WTC11 (cell line): ENCODE measurements around the gene FBXO24. TPM values are rescaled to one million over a fixed set of nuclear protein-coding genes. Genes with fewer than 3 reads are reported as not detected.

Experiments used
- ATAC-seq: fragments of 200-7000 bp; cut with Tn5 transposase; 2 replicates; pipeline ENCODE4 v1.10.0; 2021; ENCODE audit warnings: mild to moderate bottlenecking, moderate library complexity
- CTCF ChIA-PET: fragments of 300-600 bp; sonication (Branson Sonifier 250); formaldehyde crosslinking; loops from one replicate; lab custom pipeline; 2021; ENCODE audit warnings: antibody characterized with exemption; lab: Charles Lee
- POLR2A ChIA-PET: fragments of 350-600 bp; sonication (Branson Sonifier 250); formaldehyde crosslinking; loops from one replicate; lab custom pipeline; 2021; ENCODE audit warnings: antibody characterized with exemption; lab: Charles Lee
- DNase-seq: peaks from one replicate; pipeline ENCODE4 v3.0.0; 2021; ENCODE audit warnings: low spot score
- H3K27ac Mint-ChIP-seq: 2 replicates; pipeline ENCODE4 v1.8.0; 2021; ENCODE audit warnings: mixed read lengths
- H3K27me3 Mint-ChIP-seq: 2 replicates; pipeline ENCODE4 v1.8.0; 2021; ENCODE audit warnings: low read depth, mild to moderate bottlenecking, moderate library complexity, mixed read lengths
- H3K36me3 Mint-ChIP-seq: 2 replicates; pipeline ENCODE4 v1.8.0; 2021; ENCODE audit warnings: mixed read lengths
- H3K4me1 Mint-ChIP-seq: 2 replicates; pipeline ENCODE4 v1.8.0; 2022; ENCODE audit warnings: mixed read lengths
- H3K4me3 Mint-ChIP-seq: 2 replicates; pipeline ENCODE4 v1.8.0; 2021; ENCODE audit warnings: mild to moderate bottlenecking, moderate library complexity, mixed read lengths
- H3K9me3 Mint-ChIP-seq: 2 replicates; pipeline ENCODE4 v1.8.0; 2021; ENCODE audit warnings: mixed read lengths
- ETV6 ChIP-seq: sonication (generic); formaldehyde crosslinking; IDR thresholded peaks from 2 replicates; pipeline ENCODE4 v1.8.1; 2022; ENCODE audit warnings: mild to moderate bottlenecking, missing genetic modification reagents
- FOXJ3 ChIP-seq: sonication (generic); formaldehyde crosslinking; IDR thresholded peaks from 2 replicates; pipeline ENCODE4 v1.9.0; 2021; ENCODE audit warnings: missing genetic modification reagents, mild to moderate bottlenecking, borderline replicate concordance
- FOXK1 ChIP-seq: sonication (generic); formaldehyde crosslinking; IDR thresholded peaks from 2 replicates; pipeline ENCODE4 v1.8.0; 2022; ENCODE audit warnings: mild to moderate bottlenecking, moderate library complexity, missing genetic modification reagents
- NFYB ChIP-seq: sonication (generic); formaldehyde crosslinking; conservative IDR thresholded peaks from 2 replicates; pipeline ENCODE4 v1.8.0; 2022; ENCODE audit warnings: low read depth, missing genetic modification reagents
- SMAD4 ChIP-seq: sonication (generic); formaldehyde crosslinking; IDR thresholded peaks from 2 replicates; pipeline ENCODE4 v1.8.0; 2022; ENCODE audit warnings: mild to moderate bottlenecking, missing genetic modification reagents
- SOX15 ChIP-seq: fragments of 250-450 bp; sonication (Bioruptor Pico); IDR thresholded peaks from 2 replicates; pipeline ENCODE4 v1.9.0; 2021; ENCODE audit warnings: mild to moderate bottlenecking
- TEAD1 ChIP-seq: sonication (generic); formaldehyde crosslinking; IDR thresholded peaks from 2 replicates; pipeline ENCODE4 v1.8.0; 2022; ENCODE audit warnings: mild to moderate bottlenecking, missing genetic modification reagents
- USF2 ChIP-seq: sonication (generic); formaldehyde crosslinking; IDR thresholded peaks from 2 replicates; pipeline ENCODE4 v1.8.1; 2023; ENCODE audit warnings: mild to moderate bottlenecking, missing genetic modification reagents, moderate library complexity
- ZMAT4 ChIP-seq: fragments of 250-450 bp; sonication (Bioruptor Pico); IDR thresholded peaks from 2 replicates; pipeline ENCODE4 v1.9.0; 2021; ENCODE audit warnings: mild to moderate bottlenecking
- ZNF121 ChIP-seq: sonication (generic); formaldehyde crosslinking; IDR thresholded peaks from 2 replicates; pipeline ENCODE4 v1.8.0; 2023; ENCODE audit warnings: missing genetic modification reagents
- ZNF138 ChIP-seq: sonication (generic); formaldehyde crosslinking; conservative IDR thresholded peaks from 2 replicates; pipeline ENCODE4 v1.8.1; 2022; ENCODE audit warnings: mild to moderate bottlenecking, moderate library complexity, missing genetic modification reagents
- ZNF232 ChIP-seq: sonication (generic); formaldehyde crosslinking; IDR thresholded peaks from 2 replicates; pipeline ENCODE4 v1.8.0; 2022; ENCODE audit warnings: mild to moderate bottlenecking, missing genetic modification reagents
- ZNF317 ChIP-seq: sonication (generic); formaldehyde crosslinking; IDR thresholded peaks from 2 replicates; pipeline ENCODE4 v1.8.1; 2023; ENCODE audit warnings: low read depth, mild to moderate bottlenecking, moderate library complexity, missing genetic modification reagents, borderline replicate concordance
- ZNF425 ChIP-seq: fragments of 250-450 bp; sonication (Bioruptor Pico); conservative IDR thresholded peaks from 2 replicates; pipeline ENCODE4 v1.9.0; 2021; ENCODE audit warnings: mild to moderate bottlenecking
- ZNF532 ChIP-seq: fragments of 250-450 bp; sonication (Bioruptor Pico); IDR thresholded peaks from 2 replicates; pipeline ENCODE4 v1.9.0; 2021; ENCODE audit warnings: mild to moderate bottlenecking, borderline replicate concordance
- ZSCAN18 ChIP-seq: fragments of 250-450 bp; sonication (Bioruptor Pico); IDR thresholded peaks from 2 replicates; pipeline ENCODE4 v2.1.2; 2022; ENCODE audit warnings: mild to moderate bottlenecking, moderate library complexity
- total RNA-seq: library from RNA; stranded (reverse); gene quantifications from 3 replicates; pipeline ENCODE4 v1.2.3, GENCODE V29; 2021

The FBXO24 gene
- total RNA-seq, 1 experiment from 2014 or later, result 0.70 TPM

DNA sequence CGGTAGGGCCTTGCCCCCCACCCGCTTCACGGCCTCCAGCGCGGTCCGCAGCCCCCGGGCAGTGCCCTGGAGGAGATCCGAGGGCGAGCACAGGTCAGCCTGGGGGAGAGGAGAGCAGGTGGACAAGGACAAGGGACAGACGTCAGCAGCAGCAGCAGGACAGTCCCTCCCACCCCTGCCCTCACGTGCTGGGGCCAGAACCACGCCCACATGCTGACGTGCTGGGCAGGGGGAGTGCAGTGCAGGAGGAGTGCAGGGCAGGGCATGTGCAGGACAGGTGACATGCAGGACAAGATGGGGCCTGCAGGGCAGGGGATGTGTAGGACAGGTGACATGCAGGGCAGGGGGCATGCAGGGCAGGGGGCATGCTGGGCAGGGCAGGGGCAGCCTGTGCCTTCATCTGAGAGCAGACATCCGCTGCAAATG, 10.9 kb upstream of the FBXO24 start:
- H3K9me3 Mint-ChIP-seq, result no peaks in the 10 kb centered on the region
- ChIA-PET CTCF (no interaction called here), POLR2A (no interaction called here)
- DNase-seq, result no peak
- no peak for ATAC-seq
- H3K27me3 Mint-ChIP-seq, result peaks cover 11% of the 10 kb centered on the region
- no peak overlapping the region for H3K4me3 Mint-ChIP-seq
- TF ChIP-seq USF2 (CRISPR knock-in tag) (0 out of 2 replicates have a peak, but pooled peaks have one; percentile 18), ZNF317 (CRISPR knock-in tag) (no peak)
- H3K4me1 Mint-ChIP-seq, result peaks cover 18% of the 10 kb centered on the region
- H3K36me3 Mint-ChIP-seq, result peaks cover 7% of the 10 kb centered on the region; the same call in 1 of the 2 replicates
- no peak overlapping the region for H3K27ac Mint-ChIP-seq

DNA sequence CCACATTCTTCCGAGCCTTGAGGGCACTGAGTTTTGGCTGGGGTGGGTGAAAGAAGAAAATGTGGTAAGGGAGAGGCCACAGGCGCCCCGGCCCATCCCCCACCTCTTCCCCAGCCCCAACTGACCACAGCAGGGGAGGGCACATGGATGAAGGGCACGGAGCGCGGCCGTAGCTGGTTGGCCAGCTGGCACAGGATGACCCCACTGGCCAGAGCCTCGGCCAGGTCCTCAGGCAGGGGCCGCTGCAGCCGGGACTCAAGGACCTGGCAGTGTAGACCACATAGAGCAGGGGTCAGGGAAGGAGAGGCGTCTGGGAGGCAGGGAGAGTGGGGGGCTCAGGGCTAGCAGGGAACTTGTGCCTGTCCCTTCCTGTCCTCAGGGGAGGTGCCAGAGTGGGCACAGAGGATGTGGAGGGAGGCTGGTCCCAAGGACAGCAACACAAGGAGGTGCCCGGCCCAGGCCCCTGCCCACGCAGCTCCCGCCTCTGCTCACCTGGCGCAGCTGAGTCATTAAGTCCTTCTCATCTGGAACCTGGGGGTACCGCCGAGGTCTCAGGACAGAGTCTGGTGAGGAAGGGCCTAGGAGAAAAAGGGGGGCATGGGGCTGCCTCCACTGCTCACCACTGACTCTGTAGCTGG, 10.3 kb upstream of the FBXO24 start:
- H3K9me3 Mint-ChIP-seq, result no peaks in the 10 kb centered on the region
- ATAC-seq, result no peak
- ChIA-PET CTCF (interaction anchor here (1.6 kb wide), 1 partner anchor 9 kb away, joined by 3 read pairs; no protein-coding TSS in a partner anchor), POLR2A (no interaction called here)
- no peak overlapping the region for H3K4me3 Mint-ChIP-seq
- H3K36me3 Mint-ChIP-seq, result peaks cover 7% of the 10 kb centered on the region; the same call in 1 of the 2 replicates
- peaks cover 15% of the 10 kb centered on the region for H3K4me1 Mint-ChIP-seq
- TF ChIP-seq TEAD1, result no peak
- no peak for TF ChIP-seq FOXK1 (CRISPR knock-in tag)
- TF ChIP-seq ZMAT4 (CRISPR knock-in tag), result no peak
- TF ChIP-seq SOX15, result no peak
- no peak for TF ChIP-seq ZSCAN18 (CRISPR knock-in tag)
- DNase-seq, result no peak
- no peak overlapping the region for H3K27ac Mint-ChIP-seq
- peaks cover 6% of the 10 kb centered on the region; the same call in 1 of the 2 replicates for H3K27me3 Mint-ChIP-seq

- no peaks in the 10 kb centered on the region for H3K9me3 Mint-ChIP-seq
Observed at GRCh38 chr7:100576384-100576993, 9.6 kb upstream of the FBXO24 start.

GRCh38 chr7:100577103-100577502, 9.0 kb upstream of the FBXO24 start:
- Mint-ChIP-seq H3K4me1 (peaks cover 4% of the 10 kb centered on the region), H3K27ac (no peak overlapping the region), H3K27me3 (no peaks in the 10 kb centered on the region), H3K4me3 (no peak overlapping the region), H3K9me3 (no peaks in the 10 kb centered on the region), H3K36me3 (peaks cover 7% of the 10 kb centered on the region; the same call in 1 of the 2 replicates)
- ChIA-PET CTCF (interaction anchor here (0.8 to 1.6 kb wide), 2 partner anchors 8 to 17 kb away, joined by 3 read pairs; no protein-coding TSS in a partner anchor), POLR2A (no interaction called here)
- ATAC-seq (no peak), DNase-seq (no peak)
- TF ChIP-seq ZSCAN18 (CRISPR knock-in tag) (no peak), ZNF532 (no peak), SMAD4 (no peak), ZNF232 (CRISPR knock-in tag) (no peak), ZNF425 (CRISPR knock-in tag) (no peak), FOXJ3 (CRISPR knock-in tag) (no peak)

More at GRCh38 chr7:100576384-100576993, 9.6 kb upstream of the FBXO24 start:
- CTCF ChIA-PET, result interaction anchor here (0.8 to 1.6 kb wide), 2 partner anchors 9 to 17 kb away, joined by 3 read pairs; no protein-coding TSS in a partner anchor
- TF ChIP-seq NFYB (no peak), ETV6 (CRISPR knock-in tag) (no peak), ZNF138 (CRISPR knock-in tag) (no peak), ZNF121 (CRISPR knock-in tag) (peak; percentile 75)
- TF ChIP-seq, all 79 proteins: peak for 1
- peaks cover 10% of the 10 kb centered on the region for H3K4me1 Mint-ChIP-seq
- H3K36me3 Mint-ChIP-seq, result peaks cover 7% of the 10 kb centered on the region; the same call in 1 of the 2 replicates
- DNase-seq, result no peak
- POLR2A ChIA-PET, result no interaction called here
- H3K27me3 Mint-ChIP-seq, result 0 out of 2 replicates have a peak, but pooled peaks cover 3% of the 10 kb centered on the region
- no peak overlapping the region for H3K4me3 Mint-ChIP-seq
- no peak for ATAC-seq
- no peak overlapping the region for H3K27ac Mint-ChIP-seq
